A673 (cell line): Measurements from ENCODE around the gene VWA5B1. TPM values are rescaled to one million over a fixed set of nuclear protein-coding genes. Genes with fewer than 3 reads are reported as not detected.

ENCODE experiments used
- BruUV-seq: library from RNA; stranded (reverse); fragments of 400-500 nt; replicated peaks from 2 replicates; lab custom pipeline; 2021; lab: Mats Ljungman, UMichigan
- CTCF ChIA-PET: fragments of 300-600 bp; sonication (Branson Sonifier 250); formaldehyde crosslinking; loops from one replicate; lab custom pipeline; 2022; ENCODE audit warnings: antibody characterized with exemption; lab: Charles Lee
- POLR2A ChIA-PET: fragments of 300-600 bp; sonication (Branson Sonifier 250); formaldehyde crosslinking; loops from one replicate; lab custom pipeline; 2022; ENCODE audit warnings: antibody characterized with exemption; ENCODE audit not compliant: low non-redundant PET; lab: Charles Lee
- DNase-seq: peaks from one replicate; pipeline ENCODE4 v3.0.0-alpha.2; 2015; ENCODE audit warnings: low spot score
- H3K27ac ChIP-seq: fragments of 200-600 bp; sonication (generic); 2 replicates; pipeline ENCODE4 v1.5.1; 2016; ENCODE audit warnings: mixed run types, low read depth, mild to moderate bottlenecking, mixed read lengths, antibody characterized with exemption, low read length; ENCODE audit not compliant: poor library complexity, severe bottlenecking
- H3K27me3 ChIP-seq: fragments of 200-600 bp; sonication (generic); replicated peaks from 2 replicates; pipeline ENCODE4 v1.6.1; 2017; ENCODE audit warnings: mixed run types, low read depth, mild to moderate bottlenecking, mixed read lengths, antibody characterized with exemption, low read length; ENCODE audit not compliant: insufficient read depth, poor library complexity
- H3K36me3 ChIP-seq: fragments of 200-600 bp; sonication (generic); 2 replicates; pipeline ENCODE4 v1.6.1; 2016; ENCODE audit warnings: mixed run types, mild to moderate bottlenecking, mixed read lengths, antibody characterized with exemption, low read length; ENCODE audit not compliant: insufficient read depth, poor library complexity, severe bottlenecking
- H3K4me1 ChIP-seq: fragments of 200-600 bp; sonication (generic); 2 replicates; pipeline ENCODE4 v1.6.1; 2017; ENCODE audit warnings: mixed run types, mild to moderate bottlenecking, mixed read lengths, antibody characterized with exemption, low read length; ENCODE audit not compliant: insufficient read depth, poor library complexity, severe bottlenecking
- H3K4me3 ChIP-seq: fragments of 200-600 bp; sonication (generic); 2 replicates; pipeline ENCODE4 v1.5.1; 2016; ENCODE audit warnings: low read depth, mixed run types, mild to moderate bottlenecking, mixed read lengths, low read length; ENCODE audit not compliant: poor library complexity, severe bottlenecking
- H3K9me3 ChIP-seq: fragments of 200-600 bp; sonication (generic); 2 replicates; pipeline ENCODE4 v1.6.1; 2016; ENCODE audit warnings: mixed run types, low read depth, mild to moderate bottlenecking, mixed read lengths, antibody characterized with exemption, low read length; ENCODE audit not compliant: poor library complexity, severe bottlenecking
- CTCF ChIP-seq: fragments of 300-800, 200-600 bp; sonication (generic); conservative IDR thresholded peaks from 2 replicates; pipeline ENCODE4 v1.5.1; 2017; ENCODE audit warnings: low read depth, mild to moderate bottlenecking, antibody characterized with exemption, low read length, moderate library complexity, mixed read lengths
- EZH2 ChIP-seq: fragments of 200-600 bp; sonication (generic); IDR thresholded peaks from 2 replicates; pipeline ENCODE4 v1.6.1; 2017; ENCODE audit warnings: borderline replicate concordance, low read depth, mild to moderate bottlenecking, mixed read lengths, antibody characterized with exemption, low read length; ENCODE audit not compliant: poor library complexity, severe bottlenecking
- intact Hi-C: fragments of 100-400 bp; cut with micrococcal nuclease; formaldehyde crosslinking; loops from one replicate; pipeline ENCODE4 v1.10.0; 2022; ENCODE audit not compliant: unreplicated experiment
- total RNA-seq: library from RNA; stranded (reverse); gene quantifications from 2 replicates; pipeline ENCODE4 v1.2.3, GENCODE V29; 2021

Gene VWA5B1
- total RNA-seq, 1 experiment from 2014 or later, result not detected

- no peaks in the 10 kb centered on the region for H3K9me3 ChIP-seq
- TF ChIP-seq CTCF (no peak), EZH2 (no peak)
- BruUV-seq, result no TSS peak
- no peak for DNase-seq
- H3K4me1 ChIP-seq, result no peaks in the 10 kb centered on the region
- intact Hi-C loops, result no loop called here
- H3K36me3 ChIP-seq, result no peaks in the 10 kb centered on the region
- H3K27ac ChIP-seq, result no peak overlapping the region
- CTCF ChIA-PET, result no interaction called here
- POLR2A ChIA-PET, result no interaction called here
- H3K4me3 ChIP-seq, result no peak overlapping the region
- H3K27me3 ChIP-seq, result peaks cover 7% of the 10 kb centered on the region
Observed at GRCh38 chr1:20307026-20307425, 16.4 kb downstream of the VWA5B1 start.

- BruUV-seq, result no TSS peak
- H3K36me3 ChIP-seq, result no peaks in the 10 kb centered on the region
- ChIA-PET POLR2A (no interaction called here), CTCF (no interaction called here)
- no peak for DNase-seq
- H3K9me3 ChIP-seq, result no peaks in the 10 kb centered on the region
- TF ChIP-seq CTCF (no peak), EZH2 (no peak)
- H3K4me1 ChIP-seq, result no peaks in the 10 kb centered on the region
- intact Hi-C loops, result no loop called here
- H3K27me3 ChIP-seq, result peaks cover 10% of the 10 kb centered on the region
- no peak overlapping the region for H3K4me3 ChIP-seq
- H3K27ac ChIP-seq, result no peak overlapping the region
Observed at GRCh38 chr1:20308569-20308968, 17.9 kb downstream of the VWA5B1 start.

GRCh38 chr1:20311289-20311688 lies 20.6 kb downstream of the VWA5B1 start:
- Histone ChIP-seq H3K9me3 (no peaks in the 10 kb centered on the region), H3K4me1 (no peaks in the 10 kb centered on the region), H3K27me3 (peaks cover 17% of the 10 kb centered on the region), H3K36me3 (no peaks in the 10 kb centered on the region), H3K4me3 (no peak overlapping the region), H3K27ac (no peak overlapping the region)
- BruUV-seq, result no TSS peak
- ChIA-PET CTCF (no interaction called here), POLR2A (no interaction called here)
- TF ChIP-seq EZH2, result no peak
- TF ChIP-seq CTCF, result no peak
- DNase-seq, result no peak
- intact Hi-C loops, result no loop called here
